GM12873 (cell line): ENCODE data around the gene PGRMC1.
A peak's percentile ranks its signal among the peaks of the same experiment; 100 is the strongest.

Source experiments
- TF ChIP-seq, protein P1 (sequence below): IDR thresholded peaks from 2 replicates; pipeline ENCODE4 v1.5.1; 2012; ENCODE audit warnings: low read depth, mild to moderate bottlenecking, moderate library complexity, low read length, control low read depth; ENCODE audit not compliant: insufficient read depth; ENCODE audit errors: missing control alignments

PGRMC1 gene

DNA sequence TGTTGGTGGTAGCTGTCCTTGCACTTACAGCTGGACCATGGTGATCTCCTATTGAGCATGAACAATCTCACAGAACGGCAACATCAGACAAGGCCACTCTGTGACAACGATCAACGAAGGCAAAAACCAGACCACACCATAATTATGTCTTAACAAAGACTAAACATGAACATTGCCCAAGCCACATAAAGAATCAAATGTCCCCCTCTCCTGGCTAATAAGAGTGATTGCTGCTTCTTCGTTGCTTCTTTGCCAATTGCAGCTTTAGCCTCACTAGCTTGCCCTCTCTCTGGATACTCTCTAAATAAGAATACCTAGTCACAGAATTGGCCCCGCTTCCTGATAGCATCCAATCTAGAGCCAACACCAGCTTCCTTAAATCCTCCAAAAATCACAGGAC lies 41.5 kb upstream of the PGRMC1 start:
- TF ChIP-seq, protein P1, sequence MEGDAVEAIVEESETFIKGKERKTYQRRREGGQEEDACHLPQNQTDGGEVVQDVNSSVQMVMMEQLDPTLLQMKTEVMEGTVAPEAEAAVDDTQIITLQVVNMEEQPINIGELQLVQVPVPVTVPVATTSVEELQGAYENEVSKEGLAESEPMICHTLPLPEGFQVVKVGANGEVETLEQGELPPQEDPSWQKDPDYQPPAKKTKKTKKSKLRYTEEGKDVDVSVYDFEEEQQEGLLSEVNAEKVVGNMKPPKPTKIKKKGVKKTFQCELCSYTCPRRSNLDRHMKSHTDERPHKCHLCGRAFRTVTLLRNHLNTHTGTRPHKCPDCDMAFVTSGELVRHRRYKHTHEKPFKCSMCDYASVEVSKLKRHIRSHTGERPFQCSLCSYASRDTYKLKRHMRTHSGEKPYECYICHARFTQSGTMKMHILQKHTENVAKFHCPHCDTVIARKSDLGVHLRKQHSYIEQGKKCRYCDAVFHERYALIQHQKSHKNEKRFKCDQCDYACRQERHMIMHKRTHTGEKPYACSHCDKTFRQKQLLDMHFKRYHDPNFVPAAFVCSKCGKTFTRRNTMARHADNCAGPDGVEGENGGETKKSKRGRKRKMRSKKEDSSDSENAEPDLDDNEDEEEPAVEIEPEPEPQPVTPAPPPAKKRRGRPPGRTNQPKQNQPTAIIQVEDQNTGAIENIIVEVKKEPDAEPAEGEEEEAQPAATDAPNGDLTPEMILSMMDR: peak; percentile 29

DNA sequence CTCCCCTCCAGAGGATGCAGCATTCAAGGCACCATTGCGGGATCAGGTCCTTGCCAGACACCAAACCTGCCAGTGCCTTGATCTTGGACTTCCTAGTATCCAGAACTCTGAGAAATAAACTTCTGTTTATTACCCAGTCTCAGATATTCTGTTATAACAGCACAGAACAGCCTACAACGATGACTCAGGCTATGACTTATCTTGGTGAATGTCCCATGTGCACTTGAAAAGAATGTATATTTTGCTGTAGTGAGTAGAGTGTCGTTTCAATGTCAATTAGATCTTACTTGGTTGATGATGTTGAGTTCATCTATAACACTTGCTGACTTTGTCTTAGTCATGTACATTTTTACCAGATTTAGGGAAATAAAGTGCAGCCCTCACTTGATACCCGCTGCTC lies 34.5 kb upstream of the PGRMC1 start:
- TF ChIP-seq, protein P1: no peak

DNA sequence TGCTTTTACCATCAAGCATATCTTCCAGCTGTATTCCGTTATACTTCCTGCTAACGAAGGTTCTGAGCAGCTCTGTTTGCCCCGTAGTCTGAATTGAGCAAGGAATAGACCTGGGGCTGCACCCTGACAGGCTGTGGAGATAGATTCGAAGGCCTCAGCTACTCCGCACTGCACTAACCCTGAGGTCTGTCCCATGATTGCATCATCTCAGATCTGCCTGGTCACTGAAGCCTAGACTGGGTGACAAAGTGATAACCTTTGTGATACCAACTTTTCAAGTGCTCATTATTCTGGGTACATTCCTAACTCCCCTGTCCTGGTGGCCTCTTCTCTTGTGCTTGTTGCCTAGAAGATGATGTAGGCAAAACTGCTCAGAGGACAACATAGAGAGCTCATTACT lies 29.9 kb upstream of the PGRMC1 start:
- TF ChIP-seq, protein P1: no peak

DNA sequence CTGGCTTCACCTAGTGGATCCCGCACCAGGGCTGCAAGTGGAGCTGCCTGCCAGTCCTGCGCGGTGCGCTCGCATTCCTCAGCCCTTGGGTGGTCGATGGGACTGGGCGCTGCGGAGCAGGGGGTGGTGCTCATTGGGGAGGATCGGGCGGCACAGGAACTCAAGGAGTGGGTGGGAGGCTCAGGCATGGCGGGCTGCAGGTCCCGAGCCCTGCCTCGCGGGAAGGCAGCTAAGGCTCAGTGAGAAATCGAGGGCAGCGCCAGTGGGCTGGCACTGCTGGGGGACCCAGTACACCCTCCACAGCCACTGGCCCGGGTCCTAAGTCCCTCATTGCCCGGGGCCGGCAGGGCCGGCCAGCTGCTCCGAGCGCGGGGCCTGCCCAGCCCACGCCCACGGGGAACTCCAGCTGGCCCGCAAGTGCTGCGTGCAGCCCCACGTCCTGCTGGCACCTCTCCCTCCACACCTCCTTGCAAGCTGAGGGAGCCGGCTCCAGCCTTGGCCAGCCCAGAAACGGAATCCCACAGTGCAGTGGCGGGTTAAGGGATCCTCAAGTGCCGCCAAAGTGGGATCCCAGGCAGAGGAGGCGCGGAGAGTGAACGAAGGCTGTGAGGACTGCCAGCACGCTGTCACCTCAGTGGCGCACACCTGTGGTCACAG lies 27.6 kb upstream of the PGRMC1 start:
- TF ChIP-seq, protein P1: no peak

DNA sequence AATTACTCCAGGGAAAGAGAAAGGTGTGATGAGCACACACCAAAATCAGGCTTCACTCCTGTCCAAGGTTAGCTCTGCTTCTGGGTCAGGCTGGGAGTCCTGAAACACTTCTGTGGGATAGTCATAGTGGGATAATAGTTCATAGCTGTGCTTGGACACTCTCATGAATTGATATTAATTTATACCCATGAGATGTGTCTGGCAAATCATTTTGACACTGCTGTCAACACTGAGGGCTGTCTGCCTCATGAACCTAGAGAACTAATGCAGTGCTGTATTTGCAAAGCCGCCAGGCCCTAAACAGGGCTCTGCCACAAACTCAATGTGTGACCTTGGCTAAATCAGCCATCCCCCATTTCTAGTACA lies 24.5 kb upstream of the PGRMC1 start:
- TF ChIP-seq, protein P1: no peak

DNA sequence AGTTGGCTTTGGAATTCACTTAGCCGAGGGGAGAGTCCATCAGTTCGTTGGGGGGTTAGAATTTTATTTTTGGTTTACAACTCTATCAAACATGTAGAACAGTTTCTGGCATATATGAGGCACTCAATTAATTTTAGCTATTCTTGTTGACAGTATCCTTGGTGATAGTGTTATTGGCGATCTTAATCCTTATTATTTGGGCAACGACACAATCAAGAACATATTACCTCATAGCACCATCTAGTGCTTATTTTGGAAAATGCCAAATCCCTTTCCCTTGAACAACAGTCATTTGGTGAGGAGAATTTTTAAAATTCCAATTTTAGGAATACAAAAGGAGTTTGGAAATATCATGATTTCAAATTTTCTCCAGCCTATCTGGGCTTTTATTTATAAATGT lies 17.9 kb upstream of the PGRMC1 start:
- TF ChIP-seq, protein P1: peak; percentile 27

DNA sequence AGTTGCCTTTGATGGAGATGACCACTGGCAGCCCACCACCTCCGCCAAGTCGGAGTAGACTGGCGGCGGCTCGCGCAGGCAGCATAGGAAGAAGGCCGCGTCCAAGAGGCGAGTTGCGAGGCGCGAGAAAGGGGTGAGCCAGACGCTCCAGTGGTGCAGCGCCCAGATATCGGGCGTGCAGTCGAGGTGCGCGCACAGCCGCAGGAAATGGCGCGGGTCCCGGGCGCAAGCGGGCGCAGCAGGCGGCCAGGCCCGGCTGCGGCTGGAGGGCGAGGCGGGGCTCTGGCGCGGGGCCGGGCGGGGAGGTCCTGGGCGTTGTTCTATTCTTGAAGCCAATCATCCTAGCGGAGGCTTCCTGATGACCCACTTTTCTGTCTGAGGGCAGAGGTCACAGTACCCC lies 13.2 kb upstream of the PGRMC1 start:
- TF ChIP-seq, protein P1: no peak
